Stimulated activated CD8-positive, alpha-beta memory T cell treated with anti-CD3 and anti-CD28 coated beads, Interleukin-12 subunit alpha, Interleukin-12 subunit beta, amount 100 ng/mL, for 24 hours (primary cell): Measurements from ENCODE around the gene ABCB8.
"Not testable (repeated sequence)": the region's sequence is repeated elsewhere in the genome, so short reads cannot be mapped to it uniquely, and the experiment has no call there.

Source experiments
- DNase-seq: peaks from one replicate; pipeline ENCODE4 v3.0.0-alpha.2; 2020; ENCODE audit errors: extremely low read depth

The ABCB8 gene

GRCh38 chr7:150997817-150998216 lies 30.4 kb upstream of the ABCB8 start:
- DNase-seq, result no peak

GRCh38 chr7:150998341-150998740 lies 29.9 kb upstream of the ABCB8 start:
- no peak for DNase-seq

GRCh38 chr7:150999001-150999400 lies 29.2 kb upstream of the ABCB8 start:
- DNase-seq, result no peak

GRCh38 chr7:150999497-151000230 lies 28.6 kb upstream of the ABCB8 start:
- no peak for DNase-seq

- no peak for DNase-seq
Observed at GRCh38 chr7:151000897-151001495, 27.3 kb upstream of the ABCB8 start.

- no peak for DNase-seq
Observed at GRCh38 chr7:151001546-151001945, 26.7 kb upstream of the ABCB8 start.

- DNase-seq, result no peak
Observed at GRCh38 chr7:151003572-151003971, 24.7 kb upstream of the ABCB8 start.

- DNase-seq, result no peak
Observed at GRCh38 chr7:151005566-151005965, 22.7 kb upstream of the ABCB8 start.

- no peak for DNase-seq
Observed at GRCh38 chr7:151006590-151007300, 21.5 kb upstream of the ABCB8 start.

- DNase-seq, result no peak
Observed at GRCh38 chr7:151007469-151007898, 20.8 kb upstream of the ABCB8 start.

GRCh38 chr7:151008143-151008510 lies 20.1 kb upstream of the ABCB8 start:
- no peak for DNase-seq

- DNase-seq, result peak; percentile 61
Observed at GRCh38 chr7:151008511-151009323, 19.5 kb upstream of the ABCB8 start.

- DNase-seq, result no peak
Observed at GRCh38 chr7:151009327-151010036, 18.8 kb upstream of the ABCB8 start.

- DNase-seq, result no peak
Observed at GRCh38 chr7:151010037-151010306, 18.3 kb upstream of the ABCB8 start.

GRCh38 chr7:151010307-151011096 lies 17.7 kb upstream of the ABCB8 start:
- DNase-seq, result no peak

GRCh38 chr7:151011097-151011409 lies 17.2 kb upstream of the ABCB8 start:
- no peak for DNase-seq

GRCh38 chr7:151011616-151012015 lies 16.6 kb upstream of the ABCB8 start:
- DNase-seq, result not testable (repeated sequence)

- no peak for DNase-seq
Observed at GRCh38 chr7:151012031-151012692, 16.1 kb upstream of the ABCB8 start.

GRCh38 chr7:151012911-151013347 lies 15.3 kb upstream of the ABCB8 start:
- no peak for DNase-seq

- no peak for DNase-seq
Observed at GRCh38 chr7:151013356-151013732, 14.9 kb upstream of the ABCB8 start.
